IPS DF 6.9 (cell line): ENCODE results near the gene SAMD15.
A peak's percentile ranks its signal among the peaks of the same experiment; 100 is the strongest.

Experiments
- DNase-seq: peaks from one replicate; pipeline ENCODE4 v3.0.0-alpha.2; 2013; ENCODE audit warnings: low read depth, low spot score
- H3K27ac ChIP-seq: one replicate; pipeline ENCODE4 v1.5.1; 2013; ENCODE audit warnings: low read length, control low read depth
- H3K27me3 ChIP-seq: 2 replicates; pipeline ENCODE4 v1.6.1; 2013; ENCODE audit warnings: mild to moderate bottlenecking, low read length; ENCODE audit not compliant: control insufficient read depth, insufficient read depth
- H3K36me3 ChIP-seq: 2 replicates; pipeline ENCODE4 v1.6.1; 2013; ENCODE audit warnings: low read length; ENCODE audit not compliant: control insufficient read depth, insufficient read depth
- H3K4me1 ChIP-seq: 2 replicates; pipeline ENCODE4 v1.6.1; 2013; ENCODE audit warnings: low read length; ENCODE audit not compliant: control insufficient read depth, insufficient read depth
- H3K4me3 ChIP-seq: 2 replicates; pipeline ENCODE4 v1.5.1; 2013; ENCODE audit warnings: mild to moderate bottlenecking, low read length
- H3K9me3 ChIP-seq: 2 replicates; pipeline ENCODE4 v1.6.1; 2013; ENCODE audit warnings: low read length, inconsistent platforms; ENCODE audit not compliant: control insufficient read depth, insufficient read depth
- WGBS: extraction: QIAGEN DNeasy Blood & Tissue Kit; methylation state at CpG from one replicate; pipeline ENCODE4 v1.1.7; 2013; ENCODE audit warnings: mixed read lengths, missing lambda C conversion rate; ENCODE audit not compliant: insufficient read length, insufficient coverage; 5-methylcytosine and 5-hydroxymethylcytosine counted together

Gene SAMD15

DNA sequence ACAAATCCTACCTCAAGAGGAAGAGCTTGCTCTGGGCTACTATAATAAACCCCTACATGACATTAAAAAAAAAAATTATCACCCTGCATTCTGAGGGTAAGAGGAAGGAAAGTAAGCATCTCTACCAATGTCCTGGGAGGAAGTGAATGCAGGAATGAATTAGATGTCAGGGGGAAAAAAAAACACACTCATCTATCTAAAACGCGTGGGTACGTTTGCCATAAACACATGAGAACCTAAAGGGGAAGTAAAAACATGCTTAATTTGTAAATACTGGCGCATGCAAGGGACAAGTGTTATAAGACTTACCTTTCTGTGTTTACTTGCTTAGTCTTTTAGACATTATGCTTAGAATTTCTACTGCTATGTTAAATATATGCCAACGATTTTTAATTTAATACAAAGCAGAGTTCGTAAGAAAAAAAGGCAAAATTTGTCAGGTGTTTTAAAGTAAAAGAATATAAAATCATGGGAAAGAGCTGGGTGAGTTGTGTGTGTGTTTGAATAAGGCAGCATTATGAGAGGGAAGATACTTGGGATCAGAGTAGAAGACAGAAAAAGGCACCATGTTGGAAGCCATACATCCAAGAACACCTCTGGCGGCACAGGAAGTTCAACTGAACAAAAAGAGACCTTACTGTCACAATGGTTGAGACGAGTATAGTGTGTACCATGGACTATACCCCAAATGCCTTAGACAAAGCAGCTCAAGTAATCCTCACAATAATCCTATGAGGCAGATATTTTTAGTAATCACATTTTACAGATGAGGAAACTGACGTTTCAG lies 1.8 kb upstream of the SAMD15 start:
- no peak overlapping the region for H3K4me3 ChIP-seq
- no peaks in the 10 kb centered on the region for H3K36me3 ChIP-seq
- no peaks in the 10 kb centered on the region for H3K9me3 ChIP-seq
- H3K27me3 ChIP-seq = no peaks in the 10 kb centered on the region
- no peak overlapping the region for H3K27ac ChIP-seq
- H3K4me1 ChIP-seq = no peaks in the 10 kb centered on the region
- WGBS = no CpG with 5 or more reads among the region's 9 CpGs
- no peak for DNase-seq

DNA sequence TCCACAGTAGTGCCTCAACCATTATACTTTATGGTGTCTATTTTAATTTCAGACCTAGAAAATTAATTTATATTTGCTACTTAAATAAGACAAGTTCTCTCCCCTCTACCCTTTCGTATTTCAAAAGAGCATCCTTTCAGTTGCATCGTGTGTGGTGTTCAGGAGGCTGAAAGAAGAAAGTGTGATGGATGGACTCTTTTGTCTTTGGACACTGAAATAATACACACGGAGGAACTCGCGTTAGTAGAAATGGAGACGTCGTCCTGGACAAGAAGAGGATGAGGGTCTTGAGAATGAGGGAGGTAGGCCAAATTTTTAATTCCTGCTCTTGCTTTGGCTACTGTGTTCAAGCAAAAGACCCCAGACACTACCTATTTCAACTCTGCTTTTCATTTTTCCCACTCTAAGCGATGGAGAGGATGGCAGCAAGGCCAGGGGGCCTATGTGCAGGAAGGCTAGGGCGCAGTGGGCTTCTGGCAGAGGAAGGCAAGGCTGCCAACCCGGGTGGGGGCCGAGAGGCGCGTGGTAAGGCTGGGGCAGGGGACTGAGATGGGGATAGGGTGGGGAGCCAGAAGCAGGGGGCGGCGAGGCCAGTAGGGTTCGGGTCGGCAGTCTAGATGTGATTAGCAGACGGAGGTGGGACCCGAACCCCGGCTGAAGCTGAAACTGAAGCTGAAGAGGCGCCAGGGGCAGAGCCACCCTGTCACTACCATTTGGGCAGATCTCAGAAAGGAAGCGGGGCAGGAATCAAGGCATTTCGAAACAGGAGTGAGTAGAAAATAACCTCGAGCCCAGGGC lies 1.0 kb upstream of the SAMD15 start:
- no peak overlapping the region for H3K27ac ChIP-seq
- no peak for DNase-seq
- peak overlapping the region; percentile 97 for H3K4me3 ChIP-seq
- no peaks in the 10 kb centered on the region for H3K4me1 ChIP-seq
- no peaks in the 10 kb centered on the region for H3K36me3 ChIP-seq
- no CpG with 5 or more reads among the region's 24 CpGs for WGBS
- H3K9me3 ChIP-seq = no peaks in the 10 kb centered on the region
- H3K27me3 ChIP-seq = no peaks in the 10 kb centered on the region

DNA sequence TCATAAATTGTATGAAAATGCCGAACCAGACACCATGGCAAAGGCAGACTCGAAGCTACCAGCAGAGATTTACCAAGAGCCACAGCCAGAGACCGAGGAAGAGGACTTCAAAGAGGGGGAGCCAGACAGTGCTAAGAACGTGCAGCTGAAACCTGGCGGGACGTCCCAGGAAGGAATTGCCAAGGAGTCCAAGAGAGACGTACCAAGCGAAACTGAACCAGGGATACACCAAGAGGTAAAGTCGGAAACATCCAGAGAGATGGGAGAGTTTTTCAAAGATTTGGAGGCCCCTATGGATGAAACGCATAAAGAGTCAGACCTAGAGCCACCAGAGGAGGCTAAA lies 294 bp downstream of the SAMD15 start:
- WGBS = no CpG with 5 or more reads among the region's 10 CpGs
- Histone ChIP-seq H3K27me3 (no peaks in the 10 kb centered on the region), H3K4me1 (no peaks in the 10 kb centered on the region), H3K9me3 (no peaks in the 10 kb centered on the region), H3K4me3 (peak overlapping the region; percentile 97; the same call in 1 of the 2 replicates), H3K36me3 (no peaks in the 10 kb centered on the region), H3K27ac (no peak overlapping the region)
- no peak for DNase-seq

DNA sequence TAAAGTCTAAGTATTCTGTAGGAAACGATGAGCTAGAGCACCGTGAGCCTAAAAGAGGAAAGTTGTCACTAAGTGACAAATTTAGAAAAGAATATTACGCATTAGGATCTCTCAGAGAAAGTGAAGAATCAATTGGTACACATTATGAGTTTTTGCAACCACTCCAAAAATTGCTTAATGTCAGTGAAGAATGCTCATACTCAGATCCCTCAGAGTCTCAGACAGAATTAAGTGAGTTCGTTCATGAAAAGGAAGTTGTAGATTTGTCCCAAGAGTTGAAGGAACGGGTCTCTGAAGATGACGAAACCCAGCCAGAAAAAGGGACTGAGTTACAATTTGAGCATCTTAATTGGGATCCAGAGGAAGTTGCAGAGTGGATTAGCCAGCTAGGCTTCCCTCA lies 1.5 kb downstream of the SAMD15 start:
- no peaks in the 10 kb centered on the region for H3K9me3 ChIP-seq
- no CpG with 5 or more reads among the region's 6 CpGs for WGBS
- H3K27ac ChIP-seq = no peak overlapping the region
- H3K4me1 ChIP-seq = no peaks in the 10 kb centered on the region
- H3K36me3 ChIP-seq = no peaks in the 10 kb centered on the region
- H3K4me3 ChIP-seq = no peak overlapping the region
- no peaks in the 10 kb centered on the region for H3K27me3 ChIP-seq
- no peak for DNase-seq

DNA sequence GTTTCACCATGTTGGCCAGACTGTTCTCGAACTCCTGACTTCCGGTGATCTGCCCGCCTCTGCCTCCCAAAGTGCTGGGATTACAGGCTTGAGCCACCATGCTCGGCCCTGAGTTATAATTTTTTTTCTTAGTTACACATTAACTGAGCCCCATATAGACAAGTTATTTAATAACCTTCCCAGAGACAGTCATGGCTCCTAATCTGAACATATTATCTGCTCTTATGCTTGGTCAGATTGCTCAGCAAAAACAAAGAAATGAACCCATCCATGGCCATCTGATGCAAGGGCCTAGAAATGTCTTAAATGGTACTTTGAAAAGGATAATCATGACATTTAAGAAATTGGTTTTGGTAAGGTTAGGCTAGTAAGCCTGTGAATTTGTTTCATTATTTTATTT lies 13.0 kb downstream of the SAMD15 start:
- Histone ChIP-seq H3K9me3 (no peaks in the 10 kb centered on the region), H3K27me3 (no peaks in the 10 kb centered on the region), H3K36me3 (no peaks in the 10 kb centered on the region), H3K4me1 (no peaks in the 10 kb centered on the region), H3K4me3 (no peak overlapping the region), H3K27ac (no peak overlapping the region)
- WGBS = no CpG with 5 or more reads among the region's 4 CpGs
- DNase-seq = no peak

DNA sequence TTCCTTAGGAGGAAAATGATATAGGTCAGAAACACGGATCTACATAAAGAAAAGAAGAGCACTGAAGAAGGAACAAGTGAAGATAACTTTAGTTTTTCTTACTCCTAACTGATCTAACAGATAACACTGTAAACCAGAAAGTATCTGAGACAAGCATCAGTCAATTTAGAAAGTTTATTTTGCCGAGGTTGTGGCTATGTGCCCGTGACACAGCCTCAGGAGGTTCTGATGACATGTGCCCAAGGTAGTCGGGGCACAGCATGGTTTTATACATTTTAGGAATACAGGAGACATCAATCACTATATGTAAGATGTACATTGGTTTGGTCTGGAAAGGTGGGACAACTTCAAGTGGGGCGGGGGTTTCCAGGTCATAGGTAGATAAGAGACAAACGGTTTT lies 23.0 kb downstream of the SAMD15 start:
- DNase-seq = no peak
- Histone ChIP-seq H3K27me3 (no peaks in the 10 kb centered on the region), H3K4me1 (no peaks in the 10 kb centered on the region), H3K27ac (no peak overlapping the region), H3K4me3 (no peak overlapping the region), H3K9me3 (no peaks in the 10 kb centered on the region), H3K36me3 (no peaks in the 10 kb centered on the region)
- no CpG with 5 or more reads among the region's 6 CpGs for WGBS

DNA sequence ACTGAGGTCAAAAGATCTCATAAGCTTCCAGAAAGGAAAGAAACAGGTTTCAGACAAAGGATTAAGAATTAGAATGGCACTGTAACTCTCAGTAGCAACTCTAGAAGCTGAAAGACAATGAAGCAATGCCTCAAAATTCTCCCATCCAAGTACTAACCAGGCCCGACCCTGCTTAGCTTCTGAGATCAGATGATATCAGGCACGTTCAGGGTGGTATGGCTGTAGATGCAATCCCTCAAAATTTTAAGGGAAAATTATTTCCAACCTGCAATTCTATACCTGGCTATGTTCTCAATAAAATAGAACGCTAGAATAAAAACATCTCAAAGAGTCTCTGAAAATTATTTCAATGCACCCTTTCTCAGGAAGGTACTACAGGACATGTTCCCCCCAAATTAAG lies 26.6 kb downstream of the SAMD15 start:
- H3K36me3 ChIP-seq = no peaks in the 10 kb centered on the region
- H3K27ac ChIP-seq = no peak overlapping the region
- no peaks in the 10 kb centered on the region for H3K4me1 ChIP-seq
- H3K4me3 ChIP-seq = no peak overlapping the region
- WGBS = no CpG with 5 or more reads among the region's 3 CpGs
- no peak for DNase-seq
- no peaks in the 10 kb centered on the region for H3K9me3 ChIP-seq
- H3K27me3 ChIP-seq = no peaks in the 10 kb centered on the region

DNA sequence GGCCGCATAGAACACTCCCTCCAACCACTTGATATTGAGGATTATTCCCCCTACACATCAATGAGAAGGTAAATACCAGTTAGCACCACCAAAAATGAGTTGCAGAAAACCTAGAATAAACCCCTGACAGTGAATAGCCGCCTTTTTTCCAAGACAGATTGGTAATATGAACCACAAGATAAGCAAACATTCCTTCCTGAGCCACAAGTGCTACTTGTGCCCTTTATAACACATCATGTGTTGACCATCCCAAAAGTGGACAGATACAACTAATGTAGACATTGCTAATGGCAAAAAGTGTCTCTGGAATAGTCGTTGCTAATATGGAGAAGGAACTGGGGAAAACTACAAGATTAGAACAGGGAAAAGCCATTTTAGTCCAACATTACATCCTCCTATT lies 28.9 kb downstream of the SAMD15 start:
- WGBS = no CpG with 5 or more reads among the region's 3 CpGs
- no peaks in the 10 kb centered on the region for H3K9me3 ChIP-seq
- no peaks in the 10 kb centered on the region for H3K36me3 ChIP-seq
- no peaks in the 10 kb centered on the region for H3K4me1 ChIP-seq
- no peak overlapping the region for H3K27ac ChIP-seq
- H3K27me3 ChIP-seq = no peaks in the 10 kb centered on the region
- no peak overlapping the region for H3K4me3 ChIP-seq
- DNase-seq = no peak

DNA sequence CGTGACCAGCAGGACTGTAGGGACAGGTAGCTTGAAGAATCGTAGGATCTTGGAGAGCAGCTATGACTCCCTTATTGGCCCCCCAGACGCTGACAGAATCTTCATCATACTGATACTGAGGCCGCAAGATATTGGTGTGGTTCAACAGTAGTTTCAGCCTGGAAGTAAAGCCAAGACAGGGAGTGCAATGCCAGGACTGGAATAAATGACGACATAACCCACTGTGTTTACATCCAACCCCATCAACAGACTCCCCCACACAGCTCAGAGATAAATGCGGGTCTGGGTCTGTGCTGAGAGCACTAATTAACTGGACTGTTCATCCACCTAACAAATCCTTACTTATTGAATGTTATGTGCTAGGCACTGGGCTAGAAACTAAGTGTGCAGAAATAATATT lies 29.5 kb downstream of the SAMD15 start:
- no peaks in the 10 kb centered on the region for H3K4me1 ChIP-seq
- no CpG with 5 or more reads among the region's 6 CpGs for WGBS
- H3K27ac ChIP-seq = no peak overlapping the region
- H3K9me3 ChIP-seq = no peaks in the 10 kb centered on the region
- no peaks in the 10 kb centered on the region for H3K36me3 ChIP-seq
- no peak for DNase-seq
- no peak overlapping the region for H3K4me3 ChIP-seq
- H3K27me3 ChIP-seq = no peaks in the 10 kb centered on the region

DNA sequence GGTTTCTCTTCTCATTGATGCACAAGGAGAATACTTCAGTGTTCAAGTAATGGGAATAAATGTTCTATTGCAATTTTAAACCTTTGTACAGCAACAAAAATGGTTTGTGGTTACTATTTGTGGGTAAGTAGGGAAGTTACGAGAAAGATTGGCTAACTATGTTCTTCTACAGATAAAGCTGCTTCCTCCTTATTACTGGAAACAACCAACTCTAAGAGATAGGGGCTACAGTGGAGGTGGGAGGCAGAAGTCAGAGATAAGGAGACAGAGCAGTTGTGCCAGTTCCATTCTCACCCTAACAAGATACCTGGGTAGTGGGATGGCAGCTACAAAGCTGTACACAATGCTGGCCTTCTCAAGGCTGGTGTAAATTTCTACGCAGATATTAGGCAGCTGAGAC lies 30.0 kb downstream of the SAMD15 start:
- Histone ChIP-seq H3K4me3 (no peak overlapping the region; the same call in 1 of the 2 replicates), H3K4me1 (no peaks in the 10 kb centered on the region), H3K27me3 (no peaks in the 10 kb centered on the region), H3K9me3 (no peaks in the 10 kb centered on the region), H3K27ac (no peak overlapping the region), H3K36me3 (no peaks in the 10 kb centered on the region)
- no CpG with 5 or more reads among the region's 2 CpGs for WGBS
- DNase-seq = no peak
